ENCODE results near the gene DPP6. TPM values are rescaled to one million over a fixed set of nuclear protein-coding genes. Genes with fewer than 3 reads are reported as not detected.

The DPP6 gene
- total and polyA plus RNA-seq, 9 of the 15 experiments (the other 6 are each of a cell fraction or from before 2014, with no cell fraction given): not detected

- no peak for TF ChIP-seq MGA (IDR thresholded peaks at IDR 0.05)
- TF ChIP-seq ZNF318 (IDR thresholded peaks at IDR 0.05; ENCODE audit: borderline replicate concordance in 1 of 2, low read depth in 1 of 2): no peak
- TF ChIP-seq FOXP1 (CRISPR knock-in tag; IDR thresholded peaks at IDR 0.05): no peak
- no peak for TF ChIP-seq SAFB (IDR thresholded peaks at IDR 0.05; ENCODE audit: borderline replicate concordance, low read depth, low read length)
- no peak for TF ChIP-seq ZNF146 (CRISPR knock-in tag; IDR thresholded peaks at IDR 0.05; ENCODE audit: unreplicated experiment)
- no peak for TF ChIP-seq NCOA4 (IDR thresholded peaks at IDR 0.05; ENCODE audit: partially characterized antibody)
- no peak for TF ChIP-seq GTF2E2 (tag; IDR thresholded peaks at IDR 0.05)
Measured at GRCh38 chr7:154231732-154232131, 179.5 kb downstream of the DPP6 start (continued).
